Mesothelial cell of epicardium (in vitro differentiated cells): ENCODE measurements around the gene NAGLU. TPM values are rescaled to one million over a fixed set of nuclear protein-coding genes. Genes with fewer than 3 reads are reported as not detected.

ENCODE experiments used
- DNase-seq, 2 experiments: peaks; one replicate each; pipeline ENCODE4 v3.0.0; 2021; ENCODE audit warnings: low spot score in 2 of 2; ENCODE audit not compliant: unreplicated experiment in 2 of 2
- H3K27ac Mint-ChIP-seq: 2 replicates; pipeline ENCODE4 v1.8.0; 2021; ENCODE audit warnings: mixed read lengths
- H3K27me3 Mint-ChIP-seq: 2 replicates; pipeline ENCODE4 v1.8.0; 2021; ENCODE audit warnings: low read depth, mixed read lengths
- H3K36me3 Mint-ChIP-seq: 2 replicates; pipeline ENCODE4 v1.8.0; 2021; ENCODE audit warnings: mixed read lengths
- H3K4me1 Mint-ChIP-seq: 2 replicates; pipeline ENCODE4 v1.8.0; 2021; ENCODE audit warnings: mixed read lengths
- H3K4me3 Mint-ChIP-seq: 2 replicates; pipeline ENCODE4 v1.8.0; 2021; ENCODE audit warnings: mild to moderate bottlenecking, moderate library complexity, mixed read lengths
- H3K9me3 Mint-ChIP-seq: 2 replicates; pipeline ENCODE4 v1.8.0; 2021; ENCODE audit warnings: mixed read lengths
- CTCF ChIP-seq: fragments of 200-600 bp; sonication (generic); IDR thresholded peaks from one replicate; pipeline ENCODE4 v1.5.0; 2021; ENCODE audit warnings: antibody characterized with exemption; ENCODE audit not compliant: unreplicated experiment
- total RNA-seq: library from RNA; stranded (reverse); gene quantifications from 3 replicates; pipeline ENCODE4 v1.2.1, GENCODE V29; 2021

Gene NAGLU
- total RNA-seq, 1 donor from 2014 or later, result 31.9 TPM

- Mint-ChIP-seq H3K27me3 (no peaks in the 10 kb centered on the region), H3K4me1 (peaks cover 31% of the 10 kb centered on the region), H3K36me3 (peaks cover 2% of the 10 kb centered on the region), H3K4me3 (peak overlapping the region; percentile 94), H3K27ac (no peak overlapping the region), H3K9me3 (no peaks in the 10 kb centered on the region)
- no peak for TF ChIP-seq CTCF
- DNase-seq, result no peak
Observed at GRCh38 chr17:42565523-42566214, 29.6 kb downstream of the NAGLU start.

DNA sequence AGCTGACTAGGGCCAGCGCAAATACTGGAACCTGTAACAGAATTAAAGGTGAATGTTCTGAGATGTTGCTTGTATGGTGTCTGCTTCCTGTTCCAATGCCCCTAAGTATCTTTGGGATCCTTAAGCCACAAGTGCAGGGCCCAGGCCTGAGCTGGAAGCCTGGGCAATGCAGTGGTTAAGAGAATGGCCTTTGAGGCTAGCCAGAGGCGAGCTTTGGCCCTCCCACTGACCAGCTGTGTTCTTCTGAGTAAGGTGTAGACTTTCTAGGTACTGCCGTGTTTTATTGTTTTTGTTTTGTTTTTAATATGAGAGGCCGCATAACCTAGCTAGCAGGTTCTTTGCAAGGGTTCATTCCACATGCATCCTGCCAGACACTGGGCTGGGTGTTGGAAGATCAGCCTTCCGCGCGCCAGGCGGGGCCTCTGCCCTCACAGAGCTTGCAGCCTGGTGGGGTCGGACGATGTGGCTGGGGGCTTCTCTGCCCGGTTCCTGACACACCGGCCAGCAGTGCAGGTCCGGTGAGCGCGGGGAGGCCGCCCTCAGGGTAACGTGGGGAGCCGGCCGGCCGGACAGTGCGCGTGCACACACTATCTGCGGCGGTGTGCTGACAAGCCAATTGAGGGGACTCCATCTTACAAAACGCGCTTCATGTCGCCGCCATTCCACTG is 30.3 kb downstream of the NAGLU start:
- TF ChIP-seq CTCF, result no peak
- no peaks in the 10 kb centered on the region for H3K9me3 Mint-ChIP-seq
- DNase-seq, result no peak
- peaks cover 6% of the 10 kb centered on the region for H3K36me3 Mint-ChIP-seq
- H3K27me3 Mint-ChIP-seq, result no peaks in the 10 kb centered on the region
- H3K4me1 Mint-ChIP-seq, result peaks cover 29% of the 10 kb centered on the region
- H3K4me3 Mint-ChIP-seq, result peak overlapping the region; percentile 94
- peak overlapping the region; percentile 87 for H3K27ac Mint-ChIP-seq

DNA sequence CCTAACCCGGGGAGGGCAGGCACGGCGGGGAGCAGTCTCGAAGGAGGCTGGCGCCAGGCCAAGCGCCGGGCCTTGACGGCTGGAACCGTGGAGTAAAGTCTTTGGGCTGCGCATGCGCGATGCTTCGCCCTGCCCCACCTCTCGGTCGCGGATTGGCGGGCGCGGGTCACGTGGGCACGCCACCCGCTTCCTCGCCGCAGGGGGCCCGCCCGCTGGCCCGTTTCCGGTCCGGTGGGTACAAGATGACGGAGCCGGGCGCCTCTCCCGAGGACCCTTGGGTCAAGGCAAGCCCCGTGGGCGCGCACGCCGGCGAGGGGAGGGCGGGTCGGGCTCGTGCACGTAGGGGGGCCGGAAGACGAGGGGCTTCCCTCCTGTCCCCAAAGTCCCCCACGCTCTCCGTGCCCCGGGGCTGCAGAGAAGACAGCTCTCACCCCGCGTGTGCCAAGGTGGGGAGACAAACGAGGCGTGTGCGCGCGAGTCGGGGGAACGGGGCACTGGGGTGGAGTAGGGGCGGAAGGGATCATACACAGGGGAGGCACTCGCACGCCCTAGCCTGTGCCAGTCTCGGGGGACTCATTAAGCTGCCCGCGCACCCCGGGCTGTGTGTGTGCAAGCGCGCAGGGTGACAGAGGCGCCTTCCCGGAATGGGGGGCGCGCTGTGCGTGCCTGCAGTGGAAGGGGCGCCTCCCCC is 31.0 kb downstream of the NAGLU start, which contains the start of gene MLX:
Gene MLX (plus strand): TSS at position 218 of the 691 bp plus-strand sequence. CDS start 25 bp downstream, at position 243.
- peak; percentile 9 for TF ChIP-seq CTCF
- H3K27me3 Mint-ChIP-seq, result no peaks in the 10 kb centered on the region
- H3K4me1 Mint-ChIP-seq, result peaks cover 26% of the 10 kb centered on the region
- peak; percentile 95 for DNase-seq
- H3K4me3 Mint-ChIP-seq, result peak within 1 kb of the TSS; percentile 94
- H3K27ac Mint-ChIP-seq, result peak within 1 kb of the TSS; percentile 91
- H3K9me3 Mint-ChIP-seq, result no peaks in the 10 kb centered on the region
- peaks cover 9% of the 10 kb centered on the region for H3K36me3 Mint-ChIP-seq

DNA sequence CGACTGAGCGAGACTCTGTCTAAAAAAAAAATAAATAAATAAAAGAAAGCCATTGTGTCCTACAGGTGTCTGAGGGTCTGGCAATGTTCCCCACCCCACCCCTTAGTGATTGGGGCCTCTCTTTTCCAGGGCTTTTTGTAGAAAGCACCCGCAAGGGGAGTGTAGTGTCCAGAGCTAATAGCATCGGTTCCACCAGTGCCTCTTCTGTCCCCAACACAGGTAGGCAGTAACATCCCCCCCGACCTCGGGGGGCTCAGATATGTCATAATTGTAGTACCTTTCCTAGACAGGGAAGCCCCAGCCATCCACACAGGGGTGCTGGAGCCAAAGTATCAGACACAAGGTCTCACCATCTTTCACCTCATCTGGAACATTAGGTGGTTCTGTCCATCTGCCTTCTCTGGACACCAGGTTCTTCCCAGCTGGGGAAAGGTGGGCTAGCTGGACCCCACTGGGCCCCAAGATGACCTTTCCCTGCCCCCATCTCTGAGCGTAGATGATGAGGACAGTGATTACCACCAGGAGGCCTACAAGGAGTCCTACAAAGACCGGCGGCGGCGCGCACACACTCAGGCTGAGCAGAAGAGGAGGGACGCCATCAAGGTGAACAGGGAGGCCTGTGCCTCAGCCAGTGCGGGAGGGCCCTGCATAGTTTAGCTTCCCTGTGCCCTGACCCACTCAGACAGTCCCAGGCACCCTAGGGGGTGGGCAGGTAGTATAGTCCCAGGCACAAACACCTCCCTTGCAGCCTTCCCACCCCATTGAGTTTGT is 32.5 kb downstream of the NAGLU start:
- no peak for DNase-seq
- H3K27me3 Mint-ChIP-seq, result no peaks in the 10 kb centered on the region
- H3K27ac Mint-ChIP-seq, result no peak overlapping the region
- H3K4me3 Mint-ChIP-seq, result peak overlapping the region; percentile 94
- H3K36me3 Mint-ChIP-seq, result peaks cover 16% of the 10 kb centered on the region
- peaks cover 15% of the 10 kb centered on the region for H3K4me1 Mint-ChIP-seq
- no peak for TF ChIP-seq CTCF
- H3K9me3 Mint-ChIP-seq, result no peaks in the 10 kb centered on the region

DNA sequence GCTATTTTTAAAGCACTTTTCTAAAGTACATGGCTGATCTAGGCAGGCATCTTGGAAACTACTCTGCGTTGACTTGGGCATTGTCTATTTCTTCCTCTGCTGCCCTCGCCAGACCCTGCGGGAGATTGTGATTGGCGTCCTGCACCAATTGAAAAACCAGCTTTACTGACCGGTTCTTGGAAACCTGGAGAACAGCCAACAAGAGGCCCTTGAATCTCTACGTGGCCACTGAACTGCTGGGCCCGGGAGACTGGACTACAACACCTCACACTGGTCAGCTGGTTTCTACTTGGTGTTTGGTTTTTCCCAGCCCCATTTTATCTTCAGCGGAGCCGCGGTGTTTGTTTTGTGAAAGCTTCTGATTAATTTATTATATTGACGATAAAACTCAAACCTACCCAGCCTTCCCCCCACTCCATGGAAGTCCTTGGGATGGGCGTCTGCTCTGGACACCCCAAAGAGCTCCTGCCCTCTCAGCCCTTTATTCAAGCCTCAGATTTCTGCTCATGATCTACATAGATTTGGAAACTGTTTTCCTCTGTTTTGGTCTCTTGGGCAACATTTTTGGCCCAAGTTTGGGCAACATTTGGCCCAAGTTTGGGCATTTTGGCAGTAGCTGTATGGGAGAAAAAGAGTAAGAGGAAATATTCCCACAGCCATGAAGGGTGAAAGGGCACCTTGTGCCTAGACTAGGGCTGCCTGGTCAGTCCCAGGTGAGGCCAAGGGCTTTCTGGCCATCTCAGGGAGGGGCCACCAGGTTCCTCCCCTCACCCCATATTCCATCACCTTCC is 35.6 kb downstream of the NAGLU start:
- no peaks in the 10 kb centered on the region for H3K27me3 Mint-ChIP-seq
- H3K4me3 Mint-ChIP-seq, result no peak overlapping the region
- H3K36me3 Mint-ChIP-seq, result peaks cover 22% of the 10 kb centered on the region
- no peak for DNase-seq
- peaks cover 14% of the 10 kb centered on the region for H3K4me1 Mint-ChIP-seq
- TF ChIP-seq CTCF, result no peak
- H3K9me3 Mint-ChIP-seq, result no peaks in the 10 kb centered on the region
- H3K27ac Mint-ChIP-seq, result no peak overlapping the region
